ENCODE measurements around the gene XKR3.
"Not testable (repeated sequence)": the region's sequence is repeated elsewhere in the genome, so short reads cannot be mapped to it uniquely, and the experiment has no call there.

Gene XKR3

DNA sequence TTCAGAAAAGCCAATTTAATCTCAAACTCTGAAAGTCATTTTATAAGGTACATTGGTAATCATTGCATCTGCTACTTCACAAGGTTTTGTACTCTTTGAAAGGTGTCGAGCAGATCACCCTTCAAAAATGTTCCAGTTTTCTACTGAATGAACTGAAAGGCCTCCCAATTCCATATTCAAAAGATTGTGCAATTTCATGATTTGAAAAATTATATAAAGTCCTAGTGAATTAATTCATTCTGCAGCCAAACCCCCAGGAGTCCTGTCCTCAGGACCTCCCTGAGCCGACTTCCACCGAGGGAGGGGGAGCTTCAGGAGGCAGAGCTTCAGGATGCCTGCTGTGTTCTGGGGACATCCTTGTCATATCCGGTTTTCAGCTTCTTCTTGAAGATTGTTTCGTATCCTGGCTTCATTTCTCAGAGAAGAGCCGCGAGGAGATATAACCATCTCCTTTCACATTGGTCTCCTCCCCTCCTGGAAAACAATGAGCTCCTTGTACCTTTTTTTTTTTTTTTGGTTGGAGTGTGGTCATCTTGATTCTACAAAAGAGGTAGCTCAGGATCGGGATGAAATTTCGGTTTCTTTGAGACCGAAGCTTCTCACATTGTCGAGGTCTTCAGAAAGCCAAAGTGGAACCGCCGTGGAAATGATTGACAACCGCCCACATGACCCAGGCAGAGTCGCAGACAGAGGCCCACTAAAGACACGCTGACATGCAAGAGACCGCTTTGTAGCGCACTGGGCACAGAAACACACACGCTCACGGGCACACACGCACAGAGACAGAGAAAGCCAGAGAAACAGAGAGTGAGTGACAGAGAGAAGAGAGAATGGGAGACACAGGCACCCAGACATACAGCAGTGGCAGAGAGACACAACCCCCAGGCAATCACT lies 77.7 kb downstream of the XKR3 start:
- not testable (repeated sequence) for DNase-seq (ENCODE audit: low spot score)

- not testable (repeated sequence) for DNase-seq (ENCODE audit: low spot score)
Observed at GRCh38 chr22:16734271-16734670, 90.9 kb downstream of the XKR3 start.
